GM10847 (cell line): ENCODE measurements around the gene ABCC4.

Source experiments
- POLR2A ChIP-seq: IDR thresholded peaks from 2 replicates; pipeline ENCODE4 v1.6.1; 2011; ENCODE audit not compliant: insufficient read length; ENCODE audit errors: extremely low read depth

The ABCC4 gene

DNA sequence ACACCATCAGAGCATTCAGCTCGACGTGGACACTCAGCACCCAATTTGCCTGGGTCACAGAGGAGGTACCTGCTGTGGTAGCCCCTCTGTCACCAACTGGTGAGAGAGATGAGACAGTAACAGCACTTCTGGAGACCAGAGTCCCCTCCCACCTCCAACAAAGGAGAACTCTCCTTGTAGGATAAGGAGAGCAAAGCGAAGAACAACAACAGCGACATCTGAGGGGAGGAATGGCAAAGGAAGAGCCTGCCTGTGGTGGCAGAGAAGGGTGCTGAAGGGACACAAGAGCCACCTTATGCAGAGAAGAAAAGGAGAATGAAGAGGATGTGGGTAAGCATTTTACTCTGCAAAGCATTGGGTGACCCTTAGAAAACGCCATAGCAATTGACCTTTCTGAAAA is 167.8 kb downstream of the ABCC4 start:
- no peak for TF ChIP-seq POLR2A

DNA sequence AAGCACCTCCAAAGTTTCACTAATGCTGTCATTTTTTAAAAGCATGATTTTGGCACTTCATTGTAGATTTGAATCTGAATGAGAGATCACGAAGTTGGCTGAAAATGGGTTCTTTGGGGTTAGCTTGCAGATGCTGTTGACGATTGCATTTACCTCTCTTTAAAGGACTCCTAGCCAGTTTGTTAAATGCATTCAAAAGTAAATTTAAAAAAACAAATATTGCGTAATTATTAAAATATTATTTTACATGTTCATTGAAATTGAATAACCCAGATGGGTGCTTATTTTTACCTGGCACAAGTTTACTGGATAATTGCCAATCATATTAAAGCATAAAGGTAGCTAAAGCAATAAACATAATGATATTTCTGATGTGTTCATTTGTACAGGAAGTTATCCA is 172.2 kb downstream of the ABCC4 start:
- no peak for TF ChIP-seq POLR2A

DNA sequence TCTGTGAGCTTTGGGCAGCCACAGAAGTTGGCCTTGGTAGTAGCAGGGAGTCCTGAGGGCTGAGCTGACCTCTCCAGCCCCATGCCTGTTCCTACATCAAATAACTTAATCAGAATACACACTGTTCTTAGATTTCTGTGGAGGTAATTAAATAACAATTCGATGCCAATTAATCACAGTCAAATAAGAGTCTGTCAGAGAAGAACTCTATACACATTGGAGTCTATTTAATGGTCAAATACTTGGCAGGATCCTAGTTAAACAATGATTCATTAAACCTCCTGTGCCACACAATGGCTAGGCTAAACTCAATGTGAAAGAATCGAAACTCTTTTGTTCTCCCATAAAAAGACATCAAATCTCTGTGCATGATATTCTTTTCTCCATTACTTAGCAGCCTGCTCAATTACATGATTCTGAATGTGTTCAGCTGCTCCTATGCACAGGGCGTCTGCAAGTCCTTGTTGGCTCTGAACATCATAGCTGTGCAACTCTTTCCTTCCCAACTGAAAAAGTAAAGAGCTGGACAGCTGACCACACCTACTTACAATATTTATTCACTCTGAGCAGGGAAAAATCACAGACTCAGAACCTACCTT is 173.1 kb downstream of the ABCC4 start:
- no peak for TF ChIP-seq POLR2A

DNA sequence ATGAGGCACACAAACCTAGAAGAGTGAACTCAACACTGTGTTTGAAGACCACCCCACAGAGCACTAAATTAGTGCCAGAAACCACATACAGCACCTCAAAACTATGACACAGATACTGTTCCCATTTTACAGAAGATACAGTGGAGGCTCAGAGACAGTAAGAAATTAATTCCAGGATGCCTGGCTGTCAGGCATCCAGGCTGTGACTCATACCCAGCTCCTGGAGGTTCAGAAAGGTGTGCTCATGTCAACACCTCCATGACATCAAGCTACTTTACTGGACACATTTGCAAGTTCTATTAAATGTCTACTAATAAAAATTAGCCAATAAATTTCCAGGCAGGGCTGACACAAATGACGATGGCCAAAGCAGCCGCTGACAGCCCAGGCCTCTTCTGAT is 176.3 kb downstream of the ABCC4 start:
- no peak for TF ChIP-seq POLR2A

DNA sequence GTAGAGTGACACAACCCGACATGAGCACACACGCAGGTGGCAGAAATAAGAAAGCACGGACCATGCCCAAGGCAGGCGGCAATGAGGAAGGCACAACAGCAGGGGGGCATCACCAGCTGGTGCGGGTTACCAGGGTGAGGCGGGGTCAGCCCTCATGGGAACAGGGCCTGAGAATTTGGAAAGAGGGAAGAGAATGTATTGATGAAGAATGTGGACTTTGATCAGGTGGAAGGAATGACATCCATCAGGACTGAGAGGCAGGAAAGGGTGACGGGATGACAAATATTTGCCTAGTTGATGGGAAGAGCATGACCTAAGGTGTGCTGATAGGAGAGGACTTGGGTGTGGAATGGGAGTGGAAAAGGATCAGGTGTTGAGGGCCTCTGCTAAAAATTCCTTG is 177.5 kb downstream of the ABCC4 start:
- TF ChIP-seq POLR2A = no peak

DNA sequence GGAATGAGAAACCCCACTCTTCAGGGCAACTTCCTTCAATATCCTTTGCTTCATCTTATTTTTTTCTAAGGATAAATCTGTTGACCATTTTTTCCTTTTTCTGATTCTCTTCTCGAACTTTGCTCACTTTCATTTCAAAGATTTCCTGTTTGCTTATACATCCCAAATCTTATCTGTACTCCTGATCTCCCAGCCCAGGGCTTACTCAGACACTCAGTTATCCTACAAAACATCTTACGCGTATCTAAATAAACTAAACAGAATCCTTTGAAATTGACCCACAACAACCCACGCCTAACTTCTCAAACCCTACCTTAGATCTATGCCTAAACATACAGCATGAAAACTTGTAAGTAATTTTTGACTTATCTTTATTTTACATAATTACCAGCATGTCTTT is 179.2 kb downstream of the ABCC4 start:
- TF ChIP-seq POLR2A = no peak

DNA sequence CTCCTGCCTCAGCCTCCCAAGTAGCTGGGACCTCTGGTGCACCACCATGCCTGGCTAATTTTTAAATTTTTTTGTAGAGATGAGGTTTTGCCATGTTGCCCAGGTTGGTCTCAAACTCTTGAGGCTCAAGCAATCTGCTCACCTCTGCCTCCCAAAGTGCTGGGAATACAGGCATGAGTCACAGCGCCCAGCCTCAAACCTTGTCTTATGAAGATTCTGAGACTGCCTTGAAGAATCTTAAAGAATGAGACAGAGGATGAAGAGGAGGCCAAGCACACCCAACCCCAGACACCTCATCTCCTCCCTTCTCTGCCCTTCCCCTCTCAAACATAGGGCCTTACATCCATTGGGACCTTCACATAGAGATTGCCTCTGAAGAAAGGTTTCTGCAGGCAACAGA is 179.7 kb downstream of the ABCC4 start:
- no peak for TF ChIP-seq POLR2A

DNA sequence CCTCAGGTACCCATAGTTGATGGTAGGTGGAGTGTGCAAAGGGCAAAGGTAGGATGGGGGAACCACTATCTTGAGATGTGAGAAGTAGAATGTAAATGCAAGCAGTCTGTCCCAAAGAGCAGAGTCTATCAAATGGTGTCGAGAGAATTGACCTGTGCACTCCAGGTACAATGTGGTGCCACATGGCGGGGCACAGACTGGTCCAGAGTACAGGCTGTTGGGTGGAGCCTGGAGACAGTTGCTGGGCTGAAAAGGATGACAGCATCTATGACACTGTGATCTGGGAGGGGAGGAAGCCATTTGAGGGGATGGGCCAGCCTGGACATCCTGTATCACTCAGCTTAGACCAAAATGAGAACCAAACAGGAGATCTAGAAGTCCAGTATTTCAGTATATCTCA is 180.6 kb downstream of the ABCC4 start:
- TF ChIP-seq POLR2A = no peak

DNA sequence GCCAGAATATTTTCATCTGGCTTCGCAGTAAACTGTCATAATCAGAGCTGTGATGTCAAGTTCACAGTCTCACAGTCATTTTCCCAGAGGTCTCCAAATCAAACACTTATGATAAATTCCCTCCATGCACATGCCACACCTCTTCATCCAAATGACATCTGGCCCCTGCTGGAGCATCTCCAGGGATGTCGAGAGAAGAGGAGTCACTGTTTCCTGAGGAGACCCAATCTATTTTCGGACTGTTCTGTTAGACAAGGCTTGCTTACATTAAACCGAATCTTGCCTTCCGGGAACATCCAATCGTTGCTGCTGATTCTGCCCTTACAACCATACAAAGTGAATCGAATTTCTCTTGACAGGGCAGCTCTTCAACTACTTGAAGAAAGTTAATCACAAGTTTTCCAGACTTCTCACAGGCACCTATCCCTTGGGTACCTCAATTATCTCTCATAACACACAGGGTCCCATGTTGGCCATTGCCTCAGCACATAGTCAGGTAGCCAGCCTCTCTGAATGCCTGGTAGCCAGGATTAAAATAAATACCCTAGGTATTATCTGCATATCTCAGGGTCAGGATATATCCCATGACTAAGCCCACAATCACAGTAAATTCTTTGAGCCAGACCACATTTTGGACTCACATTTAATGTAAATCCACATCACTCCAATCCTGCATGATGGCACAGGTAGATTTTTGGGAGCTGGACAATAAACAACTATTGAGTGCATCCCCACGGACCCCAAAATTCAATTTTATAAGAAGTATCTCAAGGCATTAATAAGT is 182.5 kb downstream of the ABCC4 start:
- TF ChIP-seq POLR2A = no peak

DNA sequence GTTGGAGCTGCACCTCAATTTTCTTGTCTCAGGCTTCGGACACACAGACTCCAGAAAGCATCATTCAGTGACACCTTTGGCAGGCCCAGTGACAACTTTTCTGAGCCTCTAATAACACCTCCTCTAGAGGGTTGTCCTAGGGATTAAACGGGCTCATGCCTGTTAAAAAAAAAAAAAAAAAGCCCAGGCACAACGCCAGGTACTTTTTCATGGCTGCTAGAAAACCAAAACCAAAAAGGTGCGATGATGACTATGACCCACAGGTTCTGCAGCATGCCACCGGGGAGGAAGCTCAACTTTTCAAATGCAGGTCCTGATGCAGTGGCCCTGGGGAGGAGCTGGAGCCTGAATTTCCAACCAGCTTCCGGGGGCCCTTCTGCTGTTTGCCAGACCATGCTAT is 184.2 kb downstream of the ABCC4 start:
- no peak for TF ChIP-seq POLR2A

DNA sequence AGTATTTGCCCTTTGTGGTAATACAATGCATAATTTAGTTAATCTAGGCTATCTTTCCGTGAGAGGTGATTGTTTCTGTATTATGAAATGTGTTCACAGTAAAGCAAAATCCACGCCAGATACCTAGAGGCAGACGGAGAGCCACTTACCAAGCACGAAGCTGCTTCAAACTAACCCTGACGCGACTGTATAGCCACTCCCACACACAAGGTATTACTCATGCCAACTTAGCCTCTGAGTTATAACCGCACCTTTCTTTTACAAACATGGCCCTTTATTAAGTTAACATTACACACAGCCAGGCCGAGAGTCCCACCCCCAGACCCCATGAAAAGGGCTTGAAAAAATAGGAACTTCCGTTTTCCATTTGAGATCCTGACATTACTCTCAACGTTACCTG is 185.7 kb downstream of the ABCC4 start:
- TF ChIP-seq POLR2A = no peak

DNA sequence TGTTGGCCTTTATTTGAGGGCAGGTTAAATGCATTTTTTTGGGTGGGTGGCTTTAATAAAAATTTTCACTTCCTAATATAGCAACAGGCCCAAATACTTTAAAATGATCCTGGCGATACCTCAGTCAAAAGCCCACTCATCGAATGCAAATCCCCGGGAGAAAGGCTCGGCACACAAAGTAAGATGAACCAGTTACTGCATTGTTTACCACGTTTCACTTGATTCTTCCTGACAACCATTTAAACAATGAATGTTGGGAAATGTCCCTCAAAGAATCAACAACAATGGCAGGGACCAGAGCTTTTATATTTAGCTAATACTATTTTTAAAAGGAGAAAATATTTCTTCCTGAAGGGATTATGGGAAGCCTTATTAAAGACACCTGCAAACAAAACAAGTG is 187.7 kb downstream of the ABCC4 start:
- no peak for TF ChIP-seq POLR2A

DNA sequence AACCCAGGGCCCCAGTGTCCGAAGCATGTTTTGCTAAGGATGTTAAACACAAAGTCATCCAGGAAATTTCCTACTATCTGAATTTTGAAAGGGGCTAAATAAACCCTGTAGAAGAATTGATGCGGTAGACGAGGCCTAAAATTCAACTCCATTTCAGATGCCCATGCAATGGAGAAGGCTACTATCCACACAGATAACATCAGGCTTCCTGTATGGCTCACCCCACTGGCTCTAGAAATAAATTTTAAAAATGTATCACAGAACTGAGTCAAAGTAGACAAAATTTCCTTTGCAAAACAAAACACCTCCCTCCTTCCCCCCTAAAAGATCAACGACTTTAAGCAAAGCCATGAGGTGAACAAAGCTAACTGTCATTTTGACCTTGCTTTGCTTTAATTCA is 188.4 kb downstream of the ABCC4 start:
- no peak for TF ChIP-seq POLR2A

DNA sequence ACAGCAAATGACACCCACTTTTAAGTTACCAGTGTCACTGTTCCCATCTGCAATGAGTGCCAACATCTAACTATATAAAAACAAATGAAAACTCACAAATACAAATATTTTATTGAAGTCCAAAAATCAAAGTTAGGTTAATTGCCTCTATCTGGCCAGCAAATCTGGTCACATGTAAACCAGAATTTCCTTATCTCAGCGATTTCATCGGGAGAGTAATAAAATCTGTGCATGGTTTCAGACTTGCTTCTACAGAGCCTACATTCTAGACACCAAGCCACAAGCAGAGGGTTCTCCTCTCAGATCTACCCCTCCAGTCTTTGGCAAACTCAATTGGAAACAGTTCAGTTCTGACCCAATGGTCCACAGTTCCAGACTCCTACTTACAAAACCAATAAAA is 189.6 kb downstream of the ABCC4 start:
- no peak for TF ChIP-seq POLR2A

DNA sequence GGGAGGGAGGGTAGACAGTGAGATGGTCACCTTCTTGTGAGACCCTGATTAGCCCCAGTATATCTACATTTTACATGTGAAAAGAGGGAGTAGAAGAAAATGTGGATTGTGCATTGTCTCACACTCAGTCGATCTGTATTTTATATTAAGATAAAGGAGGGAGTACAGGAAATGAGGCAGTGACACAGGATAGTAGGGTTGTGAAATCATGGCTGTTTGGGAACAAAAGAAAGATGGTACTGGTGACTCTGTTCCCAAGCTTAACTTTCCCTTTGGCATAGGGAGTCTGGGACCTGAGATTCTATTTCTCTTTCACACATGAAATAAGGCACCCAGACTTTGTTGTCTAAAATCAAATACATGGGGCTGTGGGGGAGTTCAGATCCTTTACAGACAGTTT is 194.7 kb downstream of the ABCC4 start:
- no peak for TF ChIP-seq POLR2A

DNA sequence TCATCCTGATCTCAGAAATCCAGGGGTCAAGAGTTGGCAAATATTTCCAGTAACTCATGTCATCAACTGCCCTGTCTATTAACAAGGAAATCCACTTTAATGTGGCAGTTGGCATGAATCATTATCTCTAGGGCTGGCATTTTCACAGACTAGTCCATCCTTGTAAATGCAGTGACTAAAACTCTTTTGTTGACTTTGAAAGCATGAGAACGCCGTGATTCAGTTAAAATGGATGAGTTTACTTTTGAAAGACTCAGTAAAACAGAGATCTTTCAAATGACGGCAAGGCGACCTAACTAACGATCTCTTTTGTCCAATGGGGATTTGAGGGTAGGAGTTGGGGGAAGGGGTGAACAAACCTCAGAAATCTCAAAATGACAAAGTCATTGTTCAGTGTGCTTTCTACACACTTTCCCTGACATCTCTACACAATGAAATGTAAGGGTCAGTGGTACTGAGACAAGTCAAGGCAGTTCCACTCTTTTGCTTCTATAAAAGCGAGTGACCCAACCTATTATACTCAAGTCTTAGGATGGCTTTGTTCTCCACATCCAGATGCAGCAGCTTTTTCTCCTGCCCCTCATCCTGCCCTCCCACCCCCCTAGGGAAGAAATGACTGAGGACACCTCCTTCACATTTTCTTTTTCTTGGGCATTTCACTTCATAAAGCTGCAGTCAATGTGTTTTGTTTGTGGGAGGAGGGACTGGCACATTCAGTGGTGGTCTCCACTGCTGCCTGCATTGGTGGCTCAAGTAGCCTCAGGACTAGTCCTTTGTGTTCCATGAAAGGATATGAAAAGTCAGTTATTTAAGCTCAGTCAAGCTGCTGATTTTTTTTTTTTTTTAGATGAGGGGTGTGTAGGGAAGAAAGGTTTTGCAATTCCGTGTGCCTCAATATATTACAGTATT is 200.5 kb downstream of the ABCC4 start:
- no peak for TF ChIP-seq POLR2A
